ENCODE data around the gene ORAI2.
"Not testable (repeated sequence)": the region's sequence is repeated elsewhere in the genome, so short reads cannot be mapped to it uniquely, and the experiment has no call there.

ORAI2 gene

GRCh38 chr7:102433219-102434038, at the start of gene ORAI2:
TSS of gene ORAI2 (plus strand) at chr7:102433575. CDS start at chr7:102438957, 5,382 bp downstream.
- peak; percentile 84 for DNase-seq

GRCh38 chr7:102387064-102387463, 46.3 kb upstream of the ORAI2 start:
- peak; percentile 39 for DNase-seq

DNA sequence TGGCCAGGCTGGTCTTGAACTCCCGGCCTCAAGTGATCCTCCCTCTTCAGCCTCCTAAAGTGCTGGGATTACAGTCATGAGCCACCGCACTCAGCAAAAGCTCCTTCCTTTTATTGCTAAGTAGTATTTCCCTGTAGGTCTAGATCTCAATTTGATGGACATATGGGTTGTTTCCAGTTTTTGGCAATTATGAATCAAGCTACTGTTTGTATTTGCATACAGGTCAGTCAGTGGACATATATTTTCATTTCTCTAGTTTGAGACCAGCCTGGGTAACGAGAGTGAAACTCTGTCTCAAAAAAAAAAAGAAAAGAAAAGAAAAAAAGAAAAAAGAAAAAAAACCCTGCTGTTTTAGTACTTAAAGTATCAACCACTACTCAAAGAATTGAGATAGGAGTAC, 43.6 kb upstream of the ORAI2 start:
- no peak for DNase-seq

DNA sequence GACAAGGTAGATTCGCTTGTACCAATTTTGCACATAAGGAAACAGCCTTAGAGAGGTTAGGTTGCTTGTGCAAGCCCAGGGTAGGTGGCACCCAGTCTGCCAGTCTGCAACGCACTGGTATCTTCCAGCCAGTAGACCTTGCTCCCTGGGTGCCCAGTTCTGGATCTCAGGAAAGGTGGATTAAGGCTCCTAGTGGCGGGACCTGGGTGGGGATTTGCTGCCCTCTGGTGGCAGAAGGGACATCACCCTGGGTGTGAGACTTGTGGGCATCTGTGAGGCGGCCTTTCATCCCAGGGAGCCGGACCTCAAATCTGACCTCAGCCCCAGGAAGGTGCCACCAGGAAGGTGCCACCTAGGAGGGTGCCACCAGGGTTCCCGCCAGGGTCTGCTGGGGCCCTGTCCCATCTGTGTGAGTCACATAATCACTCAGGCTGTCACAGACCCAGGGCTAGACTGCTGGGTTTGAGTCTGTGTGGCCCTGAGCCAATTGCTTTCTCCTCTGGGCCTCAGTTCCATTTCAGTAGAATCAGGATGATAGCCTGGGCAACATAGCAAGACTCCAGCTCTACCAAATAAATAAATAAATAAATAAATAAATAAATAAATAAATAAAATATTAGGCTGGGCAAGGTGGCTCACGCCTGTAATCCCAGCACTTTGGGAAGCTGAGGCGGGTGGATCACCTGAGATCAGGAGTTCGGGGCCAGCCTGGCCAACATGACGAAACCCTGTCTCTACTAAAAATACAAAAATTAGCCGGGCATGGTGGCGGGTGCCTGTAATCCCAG, 42.5 kb upstream of the ORAI2 start:
- peak; percentile 93 for DNase-seq

DNA sequence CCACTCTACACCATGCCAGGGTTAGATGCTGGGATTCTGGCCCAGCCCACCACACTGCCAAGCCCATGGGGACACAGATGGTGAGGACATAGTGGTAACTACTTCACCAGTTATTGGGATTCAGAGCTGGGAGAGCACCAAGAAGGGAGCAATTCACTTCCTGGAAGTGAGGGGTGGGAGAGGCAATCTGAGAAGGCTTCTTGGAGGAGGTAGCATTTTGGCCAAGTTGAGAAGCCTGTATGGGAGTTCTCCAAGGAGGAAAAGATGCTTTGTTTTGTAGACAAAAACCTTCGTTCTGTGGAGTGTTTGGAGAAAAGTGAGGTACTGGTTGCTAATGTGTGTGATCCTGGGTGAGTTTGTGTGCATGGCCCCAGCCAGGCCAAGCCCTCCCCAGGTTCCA, 41.0 kb upstream of the ORAI2 start:
- no peak for DNase-seq

DNA sequence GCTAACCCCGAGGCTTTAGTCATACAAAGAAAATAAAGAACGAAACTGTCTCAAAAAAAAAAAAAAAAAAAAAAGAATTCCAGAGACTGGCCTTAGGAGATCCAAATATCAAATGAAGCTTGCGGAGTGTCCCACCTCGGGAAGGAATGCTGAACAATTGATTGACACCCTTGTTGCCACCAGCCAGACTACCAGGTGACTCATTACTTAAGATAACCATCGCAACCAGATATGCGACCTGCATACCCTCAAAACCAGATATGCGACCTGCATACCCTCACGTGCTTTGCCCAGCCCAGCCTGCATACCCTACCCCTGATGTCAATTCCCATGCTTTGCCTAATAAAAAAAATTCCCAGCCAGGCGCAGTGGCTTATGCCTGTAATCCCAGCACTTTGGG, 39.9 kb upstream of the ORAI2 start:
- DNase-seq: no peak

- DNase-seq: no peak
Observed at GRCh38 chr7:102395592-102395872, 37.8 kb upstream of the ORAI2 start.

DNA sequence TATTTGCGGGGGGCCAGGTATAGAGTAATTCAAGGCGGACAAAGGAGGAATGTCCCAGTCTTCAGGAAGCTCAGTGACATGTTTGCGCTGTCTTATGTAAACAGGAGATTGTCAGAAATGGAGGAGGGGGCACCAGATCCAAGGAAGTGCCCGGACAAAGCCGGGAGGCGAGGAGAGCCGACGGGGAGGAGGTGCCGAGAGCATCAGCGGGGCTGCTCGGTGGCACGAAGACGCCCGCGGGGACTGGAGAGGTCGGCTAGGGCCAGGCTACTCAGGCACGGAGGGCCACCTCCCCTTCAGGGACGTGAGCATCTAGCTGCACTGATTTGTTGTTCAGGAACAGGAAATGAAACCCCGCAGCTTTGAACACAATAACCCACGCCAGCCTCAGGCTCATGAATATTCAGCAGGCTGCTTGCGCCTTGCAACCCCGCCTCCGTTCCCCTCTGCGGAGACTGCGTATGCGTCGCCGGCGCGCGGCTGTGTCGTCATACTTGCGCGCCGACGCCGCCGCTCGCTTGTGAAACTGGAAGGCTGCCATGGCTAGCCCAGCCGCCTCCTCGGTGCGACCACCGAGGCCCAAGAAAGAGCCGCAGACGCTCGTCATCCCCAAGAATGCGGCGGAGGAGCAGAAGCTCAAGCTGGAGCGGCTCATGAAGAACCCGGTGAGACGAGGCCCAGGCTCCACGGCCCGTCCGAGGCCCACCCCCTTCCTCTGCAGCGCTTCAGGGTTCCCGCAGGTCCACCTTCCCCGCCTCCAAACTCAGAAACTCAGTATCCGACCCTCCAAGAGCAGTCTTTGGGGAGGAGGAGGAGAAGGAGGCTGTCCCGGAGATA, 37.3 kb upstream of the ORAI2 start, which contains the start of gene PRKRIP1:
Gene PRKRIP1 (plus strand): TSS at position 491 of the 837 bp plus-strand sequence. CDS start 49 bp downstream, at position 540.
- DNase-seq: peak; percentile 97

GRCh38 chr7:102396710-102397019, 36.7 kb upstream of the ORAI2 start:
- no peak for DNase-seq

GRCh38 chr7:102398543-102398942, 34.8 kb upstream of the ORAI2 start:
- no peak for DNase-seq

GRCh38 chr7:102400360-102400759, 33.0 kb upstream of the ORAI2 start:
- no peak for DNase-seq

DNA sequence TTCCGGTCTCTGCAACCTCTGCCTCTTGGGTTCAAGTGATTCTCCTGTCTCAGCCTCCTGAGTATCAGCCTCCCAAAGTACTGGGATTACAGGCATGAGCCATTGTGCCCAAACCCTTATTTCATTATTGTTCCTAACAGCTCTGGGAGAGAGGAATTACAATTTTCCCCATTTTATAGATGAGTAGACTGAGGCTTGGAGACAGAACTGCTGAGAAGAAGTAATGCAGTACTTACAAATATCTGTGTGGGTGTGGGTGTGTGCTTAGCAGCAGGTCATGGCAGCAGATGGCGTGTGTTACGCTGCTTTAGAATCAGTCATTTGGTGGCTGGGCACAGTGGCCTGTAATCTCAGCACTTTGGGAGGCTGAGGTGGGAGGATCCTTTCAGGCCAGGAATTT, 29.8 kb upstream of the ORAI2 start:
- no peak for DNase-seq

DNA sequence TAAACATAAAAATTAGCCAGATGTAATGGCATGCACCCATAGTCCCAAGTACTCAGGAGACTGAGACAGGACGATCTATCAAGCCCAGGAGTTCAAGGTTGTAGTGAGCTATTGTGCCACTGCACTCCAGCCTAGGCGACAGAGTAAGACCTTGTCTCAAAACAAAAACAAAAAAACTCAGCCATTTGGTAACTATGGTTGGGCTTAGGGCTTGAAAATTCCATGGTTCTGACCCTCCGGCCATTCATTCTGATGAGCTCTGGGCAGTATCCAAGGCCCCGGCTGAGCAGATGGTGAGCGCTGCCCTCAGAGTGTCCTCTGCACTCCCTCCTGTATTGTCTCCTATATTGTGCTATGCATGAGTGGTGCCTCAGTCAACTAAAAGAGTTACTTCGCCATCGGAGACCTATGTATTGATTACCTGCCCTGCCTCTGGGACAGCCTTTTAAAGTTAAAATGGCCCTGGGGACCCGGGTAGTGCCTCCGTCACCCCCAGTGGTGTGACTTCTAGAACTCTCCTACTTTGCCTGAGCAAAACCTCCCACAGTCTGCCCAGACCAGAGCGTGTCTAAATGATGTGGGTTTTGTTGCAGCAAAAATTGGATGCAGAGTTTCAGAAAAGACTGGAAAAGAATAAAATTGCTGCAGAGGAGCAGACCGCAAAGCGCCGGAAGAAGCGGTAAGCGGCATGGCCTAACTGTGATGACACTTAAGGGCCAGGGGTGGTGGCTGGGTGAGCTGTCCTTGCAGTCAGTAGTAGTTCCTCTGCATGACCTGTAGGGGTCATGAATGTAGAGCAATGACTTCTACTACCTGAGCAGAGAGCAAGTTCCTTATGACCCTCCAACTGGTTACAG, 29.1 kb upstream of the ORAI2 start:
- DNase-seq: peak; percentile 26

DNA sequence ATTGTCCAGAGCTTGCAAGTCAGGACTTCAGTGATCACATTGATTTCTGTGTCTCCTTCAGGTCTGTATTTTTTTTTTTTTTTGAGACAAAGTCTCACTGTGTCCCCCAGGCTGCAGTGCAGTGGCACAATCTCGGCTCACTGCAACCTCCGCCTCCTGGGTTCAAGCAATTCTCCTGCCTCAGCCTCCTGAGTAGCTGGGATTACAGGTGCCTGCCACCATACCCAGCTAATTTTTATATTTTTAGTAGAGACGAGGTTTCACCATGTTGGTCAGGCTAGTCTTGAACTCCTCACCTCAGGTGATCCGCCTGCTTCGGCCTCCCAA, 28.6 kb upstream of the ORAI2 start:
- not testable (repeated sequence) for DNase-seq

GRCh38 chr7:102407910-102408309, 25.5 kb upstream of the ORAI2 start:
- no peak for DNase-seq

DNA sequence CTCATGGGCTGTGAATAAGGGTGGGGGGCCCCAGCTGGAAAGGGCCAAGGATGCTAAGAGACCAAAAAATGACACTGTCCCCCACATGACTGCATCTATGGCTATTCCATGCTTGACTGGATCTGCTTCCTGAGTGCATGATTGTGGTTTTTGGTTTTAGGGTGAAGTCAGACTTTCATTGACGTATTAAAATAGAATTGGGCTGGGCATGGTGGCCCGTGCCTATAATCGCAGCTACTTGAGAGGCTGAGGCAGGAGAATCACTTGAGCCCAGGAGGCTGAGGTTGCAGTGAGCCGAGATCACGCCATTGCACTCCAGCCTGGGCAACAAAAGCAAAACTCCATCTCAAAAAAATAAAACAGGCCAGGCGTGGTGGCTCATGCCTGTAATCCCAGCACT, 24.8 kb upstream of the ORAI2 start:
- DNase-seq: not testable (repeated sequence)

DNA sequence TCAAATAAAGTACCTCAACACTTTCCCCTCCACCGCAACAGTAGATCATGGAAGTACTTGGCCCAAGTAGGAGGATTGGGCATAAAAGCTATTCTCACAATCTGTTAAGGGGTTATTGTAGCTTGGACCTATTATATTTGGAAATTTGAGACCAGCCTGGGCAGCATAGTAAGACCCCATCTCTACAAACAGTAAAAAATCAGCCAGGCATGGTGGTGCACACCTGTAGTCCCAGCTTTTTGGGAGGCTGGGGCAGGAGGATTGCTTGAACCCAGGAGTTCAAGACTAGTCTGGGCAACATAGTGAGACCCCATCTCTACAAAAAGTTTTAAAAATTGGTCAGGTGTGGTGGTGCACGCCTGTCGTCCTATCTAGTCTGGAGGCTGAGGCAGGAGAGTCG, 24.0 kb upstream of the ORAI2 start:
- no peak for DNase-seq

DNA sequence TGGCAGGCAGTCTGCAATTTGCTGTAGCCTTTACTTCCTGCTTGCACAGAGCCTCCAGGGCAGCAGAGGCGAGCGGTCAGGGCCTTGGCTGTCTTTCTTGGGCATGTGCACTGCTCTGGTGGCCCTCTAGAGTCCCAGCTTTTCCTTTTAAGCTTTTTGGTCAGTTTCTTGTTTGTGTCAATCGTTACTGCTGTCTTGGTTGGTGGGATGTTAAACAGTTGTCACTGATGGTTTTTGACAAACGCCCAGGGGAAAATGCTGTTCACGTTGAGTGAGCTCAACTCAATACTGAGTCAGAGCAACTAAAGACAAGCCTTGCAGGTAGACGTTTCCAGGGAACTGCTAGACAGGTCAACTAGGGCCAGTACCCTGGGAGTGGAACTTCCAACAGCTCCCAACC, 23.3 kb upstream of the ORAI2 start:
- no peak for DNase-seq

DNA sequence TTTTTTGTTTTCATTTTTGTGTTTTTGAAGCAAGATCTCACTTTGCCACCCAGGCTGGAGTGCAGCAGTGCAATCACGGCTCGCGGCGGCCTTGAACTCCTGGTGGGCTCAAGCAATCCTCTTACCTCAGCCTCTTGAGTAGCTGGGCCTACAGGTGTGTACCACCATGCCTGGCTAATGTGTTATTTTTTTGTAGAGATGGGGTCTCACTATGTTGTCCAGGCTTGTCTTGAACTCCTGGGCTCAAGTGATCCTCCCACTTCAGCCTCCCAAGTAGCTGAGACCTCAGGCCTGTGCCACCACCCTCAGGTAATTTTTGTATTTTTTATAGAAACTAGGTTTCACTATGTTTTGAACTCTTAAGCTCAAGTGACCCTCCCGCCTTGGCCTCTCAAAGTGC, 22.5 kb upstream of the ORAI2 start:
- no peak for DNase-seq

GRCh38 chr7:102412548-102412947, 20.8 kb upstream of the ORAI2 start:
- DNase-seq: peak; percentile 45

DNA sequence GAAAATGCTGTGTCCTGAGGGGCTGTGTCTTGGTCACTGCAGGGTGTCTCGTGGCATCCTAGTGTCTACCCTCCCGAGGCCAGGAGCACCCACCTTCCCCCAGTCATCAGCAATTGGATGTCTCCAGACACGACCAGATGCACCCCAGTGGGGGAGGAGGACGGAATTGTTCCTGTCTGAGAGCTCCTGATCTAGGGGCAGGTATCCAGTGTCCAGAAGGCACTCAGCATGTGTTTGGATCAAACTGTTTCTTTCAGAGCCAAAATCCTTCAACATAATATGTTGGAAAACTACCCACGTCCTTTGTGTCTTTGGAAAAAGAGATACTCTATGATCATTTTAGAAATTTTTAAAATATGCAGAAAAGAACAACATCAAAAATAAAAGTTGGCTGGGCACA, 20.3 kb upstream of the ORAI2 start:
- DNase-seq: no peak

GRCh38 chr7:102413611-102414010, 19.8 kb upstream of the ORAI2 start:
- no peak for DNase-seq

Measured in eye (tissue), 1 donor.